GM23338 (cell line): ENCODE measurements around the gene BEGAIN. TPM values are rescaled to one million over a fixed set of nuclear protein-coding genes. Genes with fewer than 3 reads are reported as not detected.

Source experiments
- ATAC-seq: fragments of 200-7000 bp; cut with Tn5 transposase; 3 replicates; pipeline ENCODE4 v1.9.1; 2020
- DNase-seq: peaks from one replicate; pipeline ENCODE4 v3.0.0-alpha.2; 2015; ENCODE audit warnings: low spot score
- H2AFZ ChIP-seq: fragments of 200-600 bp; sonication (generic); 2 replicates; pipeline ENCODE4 v1.8.0; 2016; ENCODE audit warnings: antibody characterized with exemption, mild to moderate bottlenecking, moderate library complexity
- H3F3A ChIP-seq: fragments of 200-600 bp; sonication (generic); replicated peaks from 2 replicates; pipeline ENCODE4 v1.8.0; 2017; ENCODE audit warnings: antibody characterized with exemption, mixed run types, low read depth
- H3K27ac ChIP-seq: fragments of 200-600 bp; sonication (generic); 2 replicates; pipeline ENCODE4 v1.6.1; 2016; ENCODE audit warnings: low read depth
- H3K27me3 ChIP-seq: fragments of 200-600 bp; sonication (generic); 2 replicates; pipeline ENCODE4 v1.8.0; 2016; ENCODE audit warnings: mild to moderate bottlenecking, mixed run types, moderate library complexity; ENCODE audit not compliant: insufficient read depth
- H3K36me3 ChIP-seq: fragments of 200-600 bp; sonication (generic); 2 replicates; pipeline ENCODE4 v1.8.0; 2016; ENCODE audit warnings: mild to moderate bottlenecking; ENCODE audit not compliant: insufficient read depth
- H3K4me1 ChIP-seq: fragments of 200-600 bp; sonication (generic); 2 replicates; pipeline ENCODE4 v1.8.0; 2016; ENCODE audit warnings: mild to moderate bottlenecking, moderate library complexity; ENCODE audit not compliant: insufficient read depth
- H3K4me2 ChIP-seq: fragments of 200-600 bp; sonication (generic); 2 replicates; pipeline ENCODE4 v1.7.1; 2017; ENCODE audit warnings: mixed run types
- H3K4me3 ChIP-seq: fragments of 200-600 bp; sonication (generic); 2 replicates; pipeline ENCODE4 v1.6.1; 2016; ENCODE audit warnings: mixed run types
- H3K79me2 ChIP-seq: fragments of 200-600 bp; sonication (generic); replicated peaks from 2 replicates; pipeline ENCODE4 v1.8.0; 2017; ENCODE audit warnings: mild to moderate bottlenecking; ENCODE audit not compliant: insufficient read depth
- H3K9me2 ChIP-seq: fragments of 200-600 bp; sonication (generic); 2 replicates; pipeline ENCODE4 v1.8.0; 2017; ENCODE audit not compliant: insufficient read depth
- H4K20me1 ChIP-seq: fragments of 200-600 bp; sonication (generic); replicated peaks from 2 replicates; pipeline ENCODE4 v1.8.0; 2017; ENCODE audit warnings: mild to moderate bottlenecking; ENCODE audit not compliant: insufficient read depth
- H3K27ac Mint-ChIP-seq: 2 replicates; pipeline ENCODE4 v1.8.0; 2020; ENCODE audit warnings: inconsistent platforms, mild to moderate bottlenecking, moderate library complexity, mixed read lengths
- H3K27me3 Mint-ChIP-seq: 3 replicates; pipeline ENCODE4 v1.8.0; 2022; ENCODE audit warnings: low read depth, mild to moderate bottlenecking, moderate library complexity, mixed read lengths, inconsistent platforms; ENCODE audit not compliant: insufficient read depth, poor library complexity
- H3K36me3 Mint-ChIP-seq: 3 replicates; pipeline ENCODE4 v1.8.0; 2021; ENCODE audit warnings: low read depth, mild to moderate bottlenecking, inconsistent platforms, moderate library complexity, mixed read lengths
- H3K4me1 Mint-ChIP-seq: 3 replicates; pipeline ENCODE4 v1.8.0; 2020; ENCODE audit warnings: mild to moderate bottlenecking, inconsistent platforms, mixed read lengths
- H3K4me3 Mint-ChIP-seq: 3 replicates; pipeline ENCODE4 v1.8.0; 2021; ENCODE audit warnings: moderate library complexity, mild to moderate bottlenecking, inconsistent platforms, mixed read lengths
- H3K9me3 Mint-ChIP-seq: 3 replicates; pipeline ENCODE4 v1.8.0; 2020; ENCODE audit warnings: moderate library complexity, mild to moderate bottlenecking, inconsistent platforms, mixed read lengths
- CTCF ChIP-seq, 2 experiments: fragments of 200-600 bp in 1 of 2; sonication (generic) in 1 of 2; conservative IDR thresholded peaks; 2 replicates each; pipeline versions ENCODE4 v1.5.1 to v1.6.1; 2016 to 2017; ENCODE audit warnings: antibody characterized with exemption in 2 of 2, low read depth in 2 of 2, mild to moderate bottlenecking in 2 of 2, moderate library complexity in 1 of 2
- EZH2 ChIP-seq: fragments of 200-600 bp; sonication (generic); IDR thresholded peaks from one replicate; pipeline ENCODE4 v1.8.0; 2017; ENCODE audit warnings: antibody characterized with exemption, mild to moderate bottlenecking, low read depth; ENCODE audit not compliant: unreplicated experiment
- EZH2phosphoT487 ChIP-seq: fragments of 200-600 bp; sonication (generic); IDR thresholded peaks from one replicate; pipeline ENCODE4 v1.8.1; 2018; ENCODE audit warnings: antibody characterized with exemption; ENCODE audit not compliant: unreplicated experiment
- JUNB ChIP-seq: IDR thresholded peaks from one replicate; pipeline ENCODE4 v1.6.1; 2016; ENCODE audit warnings: antibody characterized with exemption; ENCODE audit not compliant: unreplicated experiment
- ZNF114 ChIP-seq: fragments of 250-450 bp; sonication (Bioruptor Pico); IDR thresholded peaks from 2 replicates; pipeline ENCODE4 v1.5.0; 2020; ENCODE audit warnings: mild to moderate bottlenecking, moderate library complexity
- ZNF331 ChIP-seq: fragments of 250-450 bp; sonication (Bioruptor Pico); IDR thresholded peaks from 2 replicates; pipeline ENCODE4 v1.5.0; 2020; ENCODE audit warnings: low read depth, mild to moderate bottlenecking, moderate library complexity
- ZNF462 ChIP-seq: fragments of 250-450 bp; sonication (Bioruptor Pico); IDR thresholded peaks from 2 replicates; pipeline ENCODE4 v1.5.0; 2020; ENCODE audit warnings: mild to moderate bottlenecking, moderate library complexity
- polyA plus RNA-seq: library from polyadenylated mRNA; unstranded; fragments of >200 nt; fragmentation: Nextera tagmentation; extraction: Ambion mirVana; gene quantifications from 2 replicates; pipeline ENCODE4 v1.2.1, GENCODE V29; 2016
- total RNA-seq: library from RNA; depleted of rRNA; stranded (reverse); fragments of >200 nt; shearing (Covaris generic); gene quantifications from 2 replicates; pipeline ENCODE4 v1.2.3, GENCODE V29; 2014

The BEGAIN gene
- total and polyA plus RNA-seq, 2 experiments from 2014 or later: 0.60 to 2.4 TPM

GRCh38 chr14:100617410-100618317, 30.4 kb upstream of the BEGAIN start:
- H3K36me3 Mint-ChIP-seq: no peaks in the 10 kb centered on the region
- no peaks in the 10 kb centered on the region for H3K27me3 ChIP-seq
- ATAC-seq: no peak

More at GRCh38 chr14:100617410-100618317, 30.4 kb upstream of the BEGAIN start:
- Histone ChIP-seq H3K27ac (no peak overlapping the region), H4K20me1 (no peaks in the 10 kb centered on the region), H3K9me2 (no peaks in the 10 kb centered on the region), H3K4me3 (no peak overlapping the region), H3K36me3 (no peaks in the 10 kb centered on the region), H3K4me2 (no peak overlapping the region), H2AFZ (peak overlapping the region; percentile 78), H3K4me1 (no peaks in the 10 kb centered on the region), H3F3A (no peaks in the 10 kb centered on the region), H3K79me2 (no peaks in the 10 kb centered on the region)
- TF ChIP-seq ZNF114 (CRISPR knock-in tag) (no peak), ZNF462 (CRISPR knock-in tag) (no peak), JUNB (no peak), ZNF331 (no peak), EZH2phosphoT487 (no peak), CTCF (conservative IDR thresholded peaks at IDR 0.05; ENCODE audit: low read depth in 2 of 2) (no peak), EZH2 (no peak)
- no peak for DNase-seq
- H3K27me3 Mint-ChIP-seq: peaks cover 7% of the 10 kb centered on the region
- no peak overlapping the region for H3K4me3 Mint-ChIP-seq
- H3K9me3 Mint-ChIP-seq: no peaks in the 10 kb centered on the region; the same call in 2 of the 3 replicates
- peaks cover 6% of the 10 kb centered on the region for H3K4me1 Mint-ChIP-seq
- H3K27ac Mint-ChIP-seq: no peak overlapping the region
